ENCODE results near the gene ASCC1.

ASCC1 gene

GRCh38 chr10:72062832-72063702 lies 153.0 kb downstream of the ASCC1 start:
- no peak for DNase-seq

GRCh38 chr10:72062382-72062781 lies 153.7 kb downstream of the ASCC1 start:
- DNase-seq = no peak

DNA sequence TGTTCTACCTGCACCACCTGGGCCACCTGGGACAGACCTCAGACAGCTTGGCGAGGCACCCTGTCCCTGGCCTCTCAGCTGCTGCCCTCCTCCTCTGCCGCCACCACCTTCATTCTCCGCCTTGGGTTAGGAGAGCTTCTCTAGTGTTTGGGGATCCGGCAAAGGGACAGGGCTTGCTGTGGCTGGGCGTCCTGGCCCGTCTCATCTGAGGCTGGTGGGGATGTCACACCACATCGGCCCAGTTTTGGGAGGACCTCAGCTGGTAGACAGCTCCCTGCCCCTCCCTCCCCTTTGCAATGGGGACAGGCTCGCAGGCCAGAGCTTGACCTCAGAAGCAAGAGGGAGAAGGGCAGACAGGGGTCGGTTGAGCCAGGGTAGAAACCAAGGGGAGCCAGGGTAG lies 154.1 kb downstream of the ASCC1 start:
- no peak for DNase-seq

- DNase-seq = no peak
Measured at GRCh38 chr10:72061491-72061890, 154.6 kb downstream of the ASCC1 start.

GRCh38 chr10:72059843-72060822 lies 155.9 kb downstream of the ASCC1 start:
- DNase-seq = no peak

DNA sequence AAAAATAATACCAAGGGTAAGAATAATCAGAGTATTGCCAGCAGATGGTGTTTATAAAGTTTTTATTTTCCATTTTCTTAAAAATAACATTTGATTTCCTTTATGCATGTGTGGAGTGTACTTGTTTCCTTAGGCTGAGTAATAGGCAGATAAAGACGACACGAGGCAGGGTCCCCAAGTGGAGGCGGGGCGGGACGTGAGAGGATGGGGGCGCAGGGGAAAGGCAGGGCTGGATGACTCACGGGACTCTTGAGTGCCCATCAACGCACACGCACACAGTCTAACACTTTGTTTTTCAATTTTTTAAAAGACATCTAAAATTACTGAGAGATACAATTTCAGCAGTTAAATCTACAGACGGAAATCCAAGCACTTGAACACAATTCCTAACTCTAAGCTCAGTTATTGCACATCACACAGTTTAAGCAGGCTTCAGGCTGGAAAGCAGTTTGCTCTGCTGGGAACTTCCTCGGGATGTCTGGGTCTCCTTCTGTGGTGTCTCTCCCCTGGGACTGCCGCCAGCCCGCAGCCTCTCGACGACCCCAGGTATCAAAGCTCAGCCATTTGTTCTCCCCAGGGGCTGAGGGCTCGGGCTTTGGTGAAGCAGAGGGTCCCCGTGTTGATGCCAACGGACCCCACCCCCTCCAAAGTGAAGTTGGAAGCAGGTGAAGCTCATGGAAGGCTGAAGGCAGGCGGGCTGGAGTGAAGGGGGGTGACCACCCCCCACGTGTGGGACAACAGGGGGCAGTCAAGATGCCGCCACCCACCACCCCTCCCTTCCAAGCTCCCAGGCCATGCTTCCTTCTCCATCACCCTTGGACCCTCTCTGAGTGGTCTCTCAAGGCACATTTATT lies 156.9 kb downstream of the ASCC1 start:
- DNase-seq = no peak

DNA sequence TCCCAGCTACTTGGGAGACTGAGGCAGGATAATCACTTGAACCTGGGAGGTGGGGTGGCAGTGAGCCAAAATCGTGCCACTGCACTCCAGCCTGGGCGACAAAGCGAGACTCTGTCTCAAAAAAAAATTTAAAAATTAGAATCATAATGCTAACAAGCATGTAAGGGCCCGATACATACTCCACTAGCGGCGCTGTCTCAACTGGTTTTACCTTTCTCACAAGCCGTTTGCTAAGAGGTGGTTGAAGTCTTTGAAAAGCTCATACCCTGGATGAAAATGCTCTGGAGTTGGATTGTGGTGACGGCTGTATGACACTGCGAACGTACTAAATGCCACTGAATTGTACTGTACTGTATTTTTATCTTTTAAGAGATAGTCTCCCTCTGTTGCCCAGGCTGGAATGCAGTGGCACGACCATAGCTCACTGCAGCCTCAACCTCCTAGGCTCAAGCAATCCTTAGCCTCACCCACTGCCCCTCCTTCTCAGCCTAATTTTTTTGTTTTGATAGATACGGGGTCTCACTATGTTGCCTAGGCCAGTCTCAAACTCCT lies 157.7 kb downstream of the ASCC1 start:
- no peak for DNase-seq

- DNase-seq = no peak
Measured at GRCh38 chr10:72056932-72057751, 158.9 kb downstream of the ASCC1 start.

DNA sequence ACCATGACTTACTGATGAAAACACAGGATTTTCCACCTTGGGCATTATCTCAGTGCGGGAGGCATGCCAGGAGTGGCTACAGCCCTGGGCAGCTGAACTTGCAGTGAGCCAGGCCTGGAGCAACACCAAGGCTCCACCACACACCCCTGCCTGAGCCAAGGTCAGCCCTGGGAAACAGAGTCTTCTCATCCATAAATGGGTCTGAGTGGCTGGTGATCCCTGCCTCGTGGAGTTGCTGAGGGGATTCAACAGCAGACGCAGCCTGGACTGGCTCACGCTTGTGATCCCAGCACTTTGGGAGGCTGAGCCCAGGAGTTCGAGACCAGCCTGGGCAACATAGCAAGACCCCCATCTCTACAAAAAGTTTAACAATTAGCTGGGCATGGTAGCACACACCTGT lies 160.0 kb downstream of the ASCC1 start:
- DNase-seq = no peak

GRCh38 chr10:72053690-72054089 lies 162.4 kb downstream of the ASCC1 start:
- no peak for DNase-seq

- no peak for DNase-seq
Measured at GRCh38 chr10:72050873-72051272, 165.2 kb downstream of the ASCC1 start.

GRCh38 chr10:72049969-72050781 lies 165.9 kb downstream of the ASCC1 start:
- no peak for DNase-seq

DNA sequence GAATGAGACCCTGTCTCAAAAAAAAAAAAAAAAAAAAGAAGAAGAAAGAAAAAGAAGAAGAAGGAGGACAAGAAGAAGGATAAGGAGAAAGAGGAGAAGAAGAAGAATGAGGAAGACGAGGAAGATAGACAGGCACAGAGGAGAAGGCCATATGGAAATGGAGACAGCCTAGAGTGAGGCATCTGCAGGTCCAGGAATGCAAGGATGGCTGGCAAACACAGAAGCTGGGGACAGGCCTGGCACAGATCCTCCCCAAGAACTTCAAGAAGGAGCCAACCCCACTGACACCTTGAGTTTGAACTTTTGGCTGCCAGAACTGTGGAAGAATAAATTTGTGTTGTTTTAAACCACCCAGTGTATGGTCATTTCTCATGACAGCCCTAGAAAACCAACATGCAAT lies 166.6 kb downstream of the ASCC1 start:
- no peak for DNase-seq

GRCh38 chr10:72048450-72049124 lies 167.5 kb downstream of the ASCC1 start:
- DNase-seq = peak; percentile 89

All from activated CD4-positive, alpha-beta T cell treated with anti-CD3 and anti-CD28 coated beads, Interleukin-10, Interleukin-2, amounts not matched to agents 100 ng/mL and 50 ng/mL, durations not matched to agents 16 hours and 8 hours (primary cell).